ENCODE data around the gene SASH1. TPM values are rescaled to one million over a fixed set of nuclear protein-coding genes. Genes with fewer than 3 reads are reported as not detected.
A peak's percentile ranks its signal among the peaks of the same experiment; 100 is the strongest.

SASH1 gene
- total RNA-seq, 1 experiment from 2014 or later, result 9.8 TPM

DNA sequence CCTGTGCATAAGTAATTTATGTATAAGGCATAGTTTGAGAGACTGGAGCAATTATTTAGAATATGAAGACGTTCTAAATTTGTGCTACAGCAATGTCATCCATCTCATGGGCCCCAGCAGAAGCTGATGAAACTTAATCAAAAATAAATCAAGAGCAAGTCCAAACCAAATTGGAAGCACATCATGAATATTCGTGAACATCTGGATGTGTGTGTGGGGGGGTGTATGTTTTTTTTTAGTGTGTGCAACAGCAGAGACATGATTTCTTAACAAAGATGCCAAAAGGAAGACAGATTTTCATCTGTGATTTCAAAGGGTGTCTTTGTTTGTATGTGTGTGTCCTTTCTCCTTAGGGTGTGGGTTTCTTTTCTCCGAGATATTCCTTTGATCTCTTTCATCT, 58.9 kb downstream of the SASH1 start:
- intact Hi-C loops (cut with micrococcal nuclease), result no loop called here
- no peak overlapping the region for H3K4me2 ChIP-seq (ENCODE audit: low read length)
- no peaks in the 10 kb centered on the region for H3F3A ChIP-seq (ENCODE audit: low read length, unreplicated experiment)
- POLR2A ChIA-PET (ENCODE audit: unreplicated experiment), result no interaction called here
- BruUV-seq (replicated peaks), result no TSS peak
- no peaks in the 10 kb centered on the region for H3K79me2 ChIP-seq (ENCODE audit: low read length)
- H3K9me2 ChIP-seq (replicated peaks; ENCODE audit: low read length), result no peaks in the 10 kb centered on the region
- H4K20me1 ChIP-seq (ENCODE audit: low read length), result no peaks in the 10 kb centered on the region
- H3K36me3 ChIP-seq (ENCODE audit: low read depth, low read length), result no peaks in the 10 kb centered on the region
- H3K9ac ChIP-seq (ENCODE audit: low read length), result no peak overlapping the region
- ATAC-seq (no peak), DNase-seq (no peak)
- H3K27ac ChIP-seq (ENCODE audit: low read length), result no peak overlapping the region
- H3K4me1 ChIP-seq (ENCODE audit: insufficient read depth, low read length), result no peaks in the 10 kb centered on the region
- H2AFZ ChIP-seq (ENCODE audit: low read length), result no peak overlapping the region
- CTCF ChIA-PET, result no interaction called here
- H3K27me3 ChIP-seq (ENCODE audit: low read length), result no peaks in the 10 kb centered on the region
- H3K4me3 ChIP-seq (ENCODE audit: low read length), result no peak overlapping the region
- TF ChIP-seq, protein P1, sequence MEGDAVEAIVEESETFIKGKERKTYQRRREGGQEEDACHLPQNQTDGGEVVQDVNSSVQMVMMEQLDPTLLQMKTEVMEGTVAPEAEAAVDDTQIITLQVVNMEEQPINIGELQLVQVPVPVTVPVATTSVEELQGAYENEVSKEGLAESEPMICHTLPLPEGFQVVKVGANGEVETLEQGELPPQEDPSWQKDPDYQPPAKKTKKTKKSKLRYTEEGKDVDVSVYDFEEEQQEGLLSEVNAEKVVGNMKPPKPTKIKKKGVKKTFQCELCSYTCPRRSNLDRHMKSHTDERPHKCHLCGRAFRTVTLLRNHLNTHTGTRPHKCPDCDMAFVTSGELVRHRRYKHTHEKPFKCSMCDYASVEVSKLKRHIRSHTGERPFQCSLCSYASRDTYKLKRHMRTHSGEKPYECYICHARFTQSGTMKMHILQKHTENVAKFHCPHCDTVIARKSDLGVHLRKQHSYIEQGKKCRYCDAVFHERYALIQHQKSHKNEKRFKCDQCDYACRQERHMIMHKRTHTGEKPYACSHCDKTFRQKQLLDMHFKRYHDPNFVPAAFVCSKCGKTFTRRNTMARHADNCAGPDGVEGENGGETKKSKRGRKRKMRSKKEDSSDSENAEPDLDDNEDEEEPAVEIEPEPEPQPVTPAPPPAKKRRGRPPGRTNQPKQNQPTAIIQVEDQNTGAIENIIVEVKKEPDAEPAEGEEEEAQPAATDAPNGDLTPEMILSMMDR (conservative IDR thresholded peaks at IDR 0.05; ENCODE audit: low read depth, low read length), result no peak
- TF ChIP-seq EZH2 (IDR thresholded peaks at IDR 0.05; ENCODE audit: low read length, unreplicated experiment) (no peak), EZH2phosphoT487 (IDR thresholded peaks at IDR 0.05; ENCODE audit: borderline replicate concordance, low read length) (no peak)
- no peaks in the 10 kb centered on the region for H3K9me3 ChIP-seq (ENCODE audit: low read length)

DNA sequence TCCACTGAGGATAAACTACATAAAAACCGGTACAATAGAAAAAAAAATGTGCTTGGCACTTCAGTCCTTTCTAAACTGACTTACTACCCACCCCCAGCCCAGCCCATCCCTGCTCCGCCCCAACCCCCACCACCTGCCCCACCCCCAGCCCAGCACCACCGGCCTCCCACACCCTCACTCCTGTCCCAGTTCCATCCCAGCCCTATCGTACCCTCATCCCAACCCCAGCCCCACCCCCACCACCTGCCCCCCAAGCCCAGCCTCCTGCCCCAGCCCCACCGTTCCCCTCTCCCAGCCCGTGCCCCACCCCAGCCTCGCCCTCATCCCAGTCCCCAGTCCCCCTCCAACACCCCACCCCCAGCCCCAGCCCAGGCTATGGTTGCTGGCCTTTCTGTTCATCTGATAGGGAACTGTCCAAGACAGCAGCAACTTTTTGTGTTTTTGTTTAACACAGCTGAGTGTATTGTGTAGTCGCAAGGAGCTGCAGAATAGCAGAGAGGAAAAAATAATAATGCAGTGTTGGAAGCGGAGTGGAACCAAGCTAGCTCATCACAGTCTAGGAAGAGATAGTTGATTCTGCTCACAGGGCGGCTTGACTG, 61.9 kb downstream of the SASH1 start:
- Histone ChIP-seq H3K4me1 (ENCODE audit: insufficient read depth, low read length) (no peaks in the 10 kb centered on the region), H3K4me3 (ENCODE audit: low read length) (no peak overlapping the region), H3K27me3 (ENCODE audit: low read length) (no peaks in the 10 kb centered on the region), H3F3A (ENCODE audit: low read length, unreplicated experiment) (no peaks in the 10 kb centered on the region), H3K4me2 (ENCODE audit: low read length) (no peak overlapping the region), H3K9me3 (ENCODE audit: low read length) (no peaks in the 10 kb centered on the region), H2AFZ (ENCODE audit: low read length) (no peak overlapping the region), H3K79me2 (ENCODE audit: low read length) (no peaks in the 10 kb centered on the region), H3K9me2 (replicated peaks; ENCODE audit: low read length) (no peaks in the 10 kb centered on the region), H3K9ac (ENCODE audit: low read length) (no peak overlapping the region), H3K36me3 (ENCODE audit: low read depth, low read length) (no peaks in the 10 kb centered on the region), H3K27ac (ENCODE audit: low read length) (no peak overlapping the region), H4K20me1 (ENCODE audit: low read length) (no peaks in the 10 kb centered on the region)
- ATAC-seq (no peak), DNase-seq (no peak)
- POLR2A ChIA-PET (ENCODE audit: unreplicated experiment), result no interaction called here
- CTCF ChIA-PET, result no interaction called here
- intact Hi-C loops (cut with micrococcal nuclease), result loop anchor here (5.0 kb wide), 1 partner anchor 38 kb away; no protein-coding TSS in a partner anchor
- TF ChIP-seq EZH2 (IDR thresholded peaks at IDR 0.05; ENCODE audit: low read length, unreplicated experiment) (no peak), EZH2phosphoT487 (IDR thresholded peaks at IDR 0.05; ENCODE audit: borderline replicate concordance, low read length) (no peak)
- TF ChIP-seq, protein P1 (conservative IDR thresholded peaks at IDR 0.05; ENCODE audit: low read depth, low read length), result no peak
- no TSS peak for BruUV-seq (replicated peaks)

DNA sequence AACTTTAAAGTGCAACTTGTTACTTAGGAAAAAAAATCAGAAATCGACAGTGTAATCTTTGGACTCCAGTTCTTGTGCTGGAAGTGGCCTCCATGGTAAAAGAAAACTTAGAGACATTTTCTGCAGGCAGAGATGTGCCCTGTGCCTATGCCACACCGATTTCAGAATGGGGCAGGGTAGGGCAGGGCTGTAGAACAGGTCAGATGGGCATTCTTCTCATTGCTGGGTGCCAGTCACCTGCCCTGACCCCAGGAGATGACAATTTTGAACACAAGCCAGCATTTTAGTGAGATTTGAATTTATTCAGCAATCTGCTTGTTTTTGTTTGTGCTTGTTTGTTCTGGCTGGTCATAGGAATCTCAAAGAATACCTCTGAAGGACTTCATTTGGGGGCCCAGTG, 63.3 kb downstream of the SASH1 start:
- intact Hi-C loops (cut with micrococcal nuclease), result loop anchor here (5.0 kb wide), 1 partner anchor 36 kb away; no protein-coding TSS in a partner anchor
- Histone ChIP-seq H3K27me3 (ENCODE audit: low read length) (no peaks in the 10 kb centered on the region), H3K36me3 (ENCODE audit: low read depth, low read length) (no peaks in the 10 kb centered on the region), H3K9me2 (replicated peaks; ENCODE audit: low read length) (no peaks in the 10 kb centered on the region), H4K20me1 (ENCODE audit: low read length) (no peaks in the 10 kb centered on the region), H3K79me2 (ENCODE audit: low read length) (no peaks in the 10 kb centered on the region), H3K4me2 (ENCODE audit: low read length) (no peak overlapping the region), H3K9me3 (ENCODE audit: low read length) (no peaks in the 10 kb centered on the region), H3K9ac (ENCODE audit: low read length) (no peak overlapping the region), H3K4me1 (ENCODE audit: insufficient read depth, low read length) (no peaks in the 10 kb centered on the region), H3K4me3 (ENCODE audit: low read length) (no peak overlapping the region), H3K27ac (ENCODE audit: low read length) (no peak overlapping the region), H3F3A (ENCODE audit: low read length, unreplicated experiment) (no peaks in the 10 kb centered on the region), H2AFZ (ENCODE audit: low read length) (no peak overlapping the region)
- ATAC-seq (no peak), DNase-seq (peak; percentile 30)
- POLR2A ChIA-PET (ENCODE audit: unreplicated experiment), result no interaction called here
- CTCF ChIA-PET, result no interaction called here
- BruUV-seq (replicated peaks), result no TSS peak
- TF ChIP-seq, protein P1 (conservative IDR thresholded peaks at IDR 0.05; ENCODE audit: low read depth, low read length), result no peak
- TF ChIP-seq EZH2phosphoT487 (IDR thresholded peaks at IDR 0.05; ENCODE audit: borderline replicate concordance, low read length) (no peak), EZH2 (IDR thresholded peaks at IDR 0.05; ENCODE audit: low read length, unreplicated experiment) (no peak)

Data from PC-3 (cell line).